Stomach smooth muscle (tissue), 2 donors: Measurements from ENCODE around the gene DYNLRB2.

Experiments
- H3K27ac ChIP-seq: one replicate; pipeline ENCODE4 v1.7.0; 2013; ENCODE audit warnings: mild to moderate bottlenecking, low read length, inconsistent platforms
- H3K27me3 ChIP-seq, 2 donors: one replicate each; pipeline ENCODE4 v1.7.0; 2013; ENCODE audit warnings: low read length in 2 of 2; ENCODE audit not compliant: insufficient read depth in 2 of 2, control insufficient read depth in 1 of 2
- H3K36me3 ChIP-seq, 2 donors: one replicate each; pipeline ENCODE4 v1.7.0; 2013; ENCODE audit warnings: low read length in 2 of 2; ENCODE audit not compliant: control insufficient read depth in 2 of 2, insufficient read depth in 2 of 2
- H3K4me1 ChIP-seq: one replicate; pipeline ENCODE4 v1.7.0; 2013; ENCODE audit warnings: low read length; ENCODE audit not compliant: control insufficient read depth, insufficient read depth
- H3K4me3 ChIP-seq, 2 donors: one replicate each; pipeline ENCODE4 v1.7.0; 2013; ENCODE audit warnings: low read length in 2 of 2
- H3K9ac ChIP-seq, 2 donors: one replicate each; pipeline ENCODE4 v1.7.0; 2013; ENCODE audit warnings: low read length in 2 of 2, mild to moderate bottlenecking in 1 of 2
- H3K9me3 ChIP-seq, 2 donors: one replicate each; pipeline ENCODE4 v1.7.0; 2013; ENCODE audit warnings: low read length in 2 of 2; ENCODE audit not compliant: control insufficient read depth in 2 of 2
- donor health status: healthy.
- donor health status: Pancreatic carcinoma.

Gene DYNLRB2

GRCh38 chr16:80547145-80547544 lies 6.4 kb downstream of the DYNLRB2 start:
- H3K27me3 ChIP-seq, result peaks cover 0 to 2% of the 10 kb centered on the region in 2 donors
- H3K4me1 ChIP-seq, result no peaks in the 10 kb centered on the region
- no peak overlapping the region for H3K4me3 ChIP-seq
- no peaks in the 10 kb centered on the region for H3K36me3 ChIP-seq
- H3K9me3 ChIP-seq, result no peaks in the 10 kb centered on the region
- no peak overlapping the region for H3K27ac ChIP-seq
- H3K9ac ChIP-seq, result no peak overlapping the region

- Histone ChIP-seq H3K9me3 (no peaks in the 10 kb centered on the region), H3K9ac (no peak overlapping the region), H3K4me3 (no peak overlapping the region), H3K36me3 (no peaks in the 10 kb centered on the region), H3K4me1 (no peaks in the 10 kb centered on the region), H3K27ac (no peak overlapping the region), H3K27me3 (peaks cover 0 to 6% of the 10 kb centered on the region in 2 donors)
Observed at GRCh38 chr16:80552277-80552676, 11.5 kb downstream of the DYNLRB2 start.

GRCh38 chr16:80554033-80554432 lies 13.2 kb downstream of the DYNLRB2 start:
- H3K27ac ChIP-seq, result no peak overlapping the region
- no peaks in the 10 kb centered on the region for H3K9me3 ChIP-seq
- H3K36me3 ChIP-seq, result no peaks in the 10 kb centered on the region
- H3K27me3 ChIP-seq, result peaks cover 0 to 6% of the 10 kb centered on the region in 2 donors
- H3K9ac ChIP-seq, result no peak overlapping the region
- H3K4me3 ChIP-seq, result no peak overlapping the region
- H3K4me1 ChIP-seq, result no peaks in the 10 kb centered on the region

- H3K9me3 ChIP-seq, result no peaks in the 10 kb centered on the region
- no peak overlapping the region for H3K27ac ChIP-seq
- H3K36me3 ChIP-seq, result no peaks in the 10 kb centered on the region
- no peaks in the 10 kb centered on the region for H3K4me1 ChIP-seq
- no peak overlapping the region for H3K4me3 ChIP-seq
- no peak overlapping the region for H3K9ac ChIP-seq
- peaks cover 0 to 6% of the 10 kb centered on the region in 2 donors for H3K27me3 ChIP-seq
Observed at GRCh38 chr16:80556481-80556880, 15.7 kb downstream of the DYNLRB2 start.

- H3K36me3 ChIP-seq, result no peaks in the 10 kb centered on the region
- H3K27me3 ChIP-seq, result peaks cover 0 to 7% of the 10 kb centered on the region in 2 donors
- H3K9me3 ChIP-seq, result no peaks in the 10 kb centered on the region
- H3K9ac ChIP-seq, result no peak overlapping the region
- H3K4me3 ChIP-seq, result no peak overlapping the region
- H3K4me1 ChIP-seq, result no peaks in the 10 kb centered on the region
- no peak overlapping the region for H3K27ac ChIP-seq
Observed at GRCh38 chr16:80557037-80557436, 16.2 kb downstream of the DYNLRB2 start.

- no peak overlapping the region for H3K9ac ChIP-seq
- no peaks in the 10 kb centered on the region for H3K9me3 ChIP-seq
- H3K36me3 ChIP-seq, result no peaks in the 10 kb centered on the region
- no peaks in the 10 kb centered on the region for H3K4me1 ChIP-seq
- no peak overlapping the region for H3K4me3 ChIP-seq
- no peak overlapping the region for H3K27ac ChIP-seq
- H3K27me3 ChIP-seq, result peaks cover 0 to 6% of the 10 kb centered on the region in 2 donors
Observed at GRCh38 chr16:80559369-80559768, 18.6 kb downstream of the DYNLRB2 start.

- no peak overlapping the region for H3K9ac ChIP-seq
- H3K4me1 ChIP-seq, result no peaks in the 10 kb centered on the region
- H3K4me3 ChIP-seq, result no peak overlapping the region
- no peaks in the 10 kb centered on the region for H3K9me3 ChIP-seq
- H3K36me3 ChIP-seq, result no peaks in the 10 kb centered on the region
- H3K27ac ChIP-seq, result no peak overlapping the region
- peaks cover 0 to 13% of the 10 kb centered on the region in 2 donors for H3K27me3 ChIP-seq
Observed at GRCh38 chr16:80563066-80563465, 22.3 kb downstream of the DYNLRB2 start.

- H3K27me3 ChIP-seq, result peaks cover 0 to 13% of the 10 kb centered on the region in 2 donors
- no peaks in the 10 kb centered on the region for H3K9me3 ChIP-seq
- no peaks in the 10 kb centered on the region for H3K36me3 ChIP-seq
- no peak overlapping the region for H3K4me3 ChIP-seq
- no peak overlapping the region for H3K9ac ChIP-seq
- no peaks in the 10 kb centered on the region for H3K4me1 ChIP-seq
- H3K27ac ChIP-seq, result no peak overlapping the region
Observed at GRCh38 chr16:80564394-80564793, 23.6 kb downstream of the DYNLRB2 start.

GRCh38 chr16:80569440-80570105 lies 28.8 kb downstream of the DYNLRB2 start:
- no peak overlapping the region for H3K9ac ChIP-seq
- H3K27ac ChIP-seq, result no peak overlapping the region
- H3K4me3 ChIP-seq, result no peak overlapping the region
- no peaks in the 10 kb centered on the region for H3K4me1 ChIP-seq
- peaks cover 0 to 11% of the 10 kb centered on the region in 2 donors for H3K27me3 ChIP-seq
- H3K36me3 ChIP-seq, result no peaks in the 10 kb centered on the region
- no peaks in the 10 kb centered on the region for H3K9me3 ChIP-seq

GRCh38 chr16:80570106-80570478 lies 29.3 kb downstream of the DYNLRB2 start:
- H3K27ac ChIP-seq, result no peak overlapping the region
- no peaks in the 10 kb centered on the region for H3K36me3 ChIP-seq
- peaks cover 0 to 11% of the 10 kb centered on the region in 2 donors for H3K27me3 ChIP-seq

GRCh38 chr16:80573700-80574120 lies 32.9 kb downstream of the DYNLRB2 start:
- no peaks in the 10 kb centered on the region for H3K36me3 ChIP-seq
- peaks cover 0 to 4% of the 10 kb centered on the region in 2 donors for H3K27me3 ChIP-seq
- H3K4me3 ChIP-seq, result no peak overlapping the region
- H3K27ac ChIP-seq, result no peak overlapping the region
- no peaks in the 10 kb centered on the region for H3K9me3 ChIP-seq
- no peaks in the 10 kb centered on the region for H3K4me1 ChIP-seq
- no peak overlapping the region for H3K9ac ChIP-seq

More at GRCh38 chr16:80570106-80570478, 29.3 kb downstream of the DYNLRB2 start:
- H3K4me3 ChIP-seq, result no peak overlapping the region
- H3K9ac ChIP-seq, result no peak overlapping the region
- H3K4me1 ChIP-seq, result no peaks in the 10 kb centered on the region
- H3K9me3 ChIP-seq, result no peaks in the 10 kb centered on the region
